Measurements from ENCODE around the gene ALKAL2. TPM values are rescaled to one million over a fixed set of nuclear protein-coding genes. Genes with fewer than 3 reads are reported as not detected.

The ALKAL2 gene
- total and polyA plus RNA-seq, 2 of the 13 experiments (the other 11 are each of a cell fraction or from before 2014, with no cell fraction given): 0.22 to 1.7 TPM

GRCh38 chr2:320561-320960, 32.7 kb upstream of the ALKAL2 start:
- Histone ChIP-seq H3K4me1 (ENCODE audit: insufficient read depth, low read length) (no peaks in the 10 kb centered on the region), H3K27me3 (ENCODE audit: control insufficient read depth in 1 of 2, insufficient read depth in 2 of 2, low read length in 2 of 2) (peaks cover 0 to 29% of the 10 kb centered on the region in 2 experiments; a peak in 3 of 5 replicates), H3K4me3 (replicated peaks in 1 of 3; ENCODE audit: insufficient read depth in 1 of 3, low read depth in 2 of 3, low read length in 3 of 3) (no peak overlapping the region), H3K79me2 (ENCODE audit: insufficient read depth, low read length) (no peaks in the 10 kb centered on the region), H3K36me3 (replicated peaks in 1 of 2; ENCODE audit: control insufficient read depth in 1 of 2, insufficient read depth in 2 of 2, low read length in 2 of 2) (no peaks in the 10 kb centered on the region), H3K4me2 (ENCODE audit: low read depth, low read length) (no peak overlapping the region), H4K20me1 (ENCODE audit: insufficient read depth, low read length) (no peaks in the 10 kb centered on the region), H3K27ac (ENCODE audit: extremely low read length, insufficient read depth, low read length) (no peak overlapping the region), H3K9ac (ENCODE audit: insufficient read depth, low read depth, low read length) (no peak overlapping the region), H3K9me3 (ENCODE audit: low read length) (no peaks in the 10 kb centered on the region), H2AFZ (ENCODE audit: low read length) (no peak overlapping the region)
- no peak for TF ChIP-seq THAP8 (CRISPR knock-in tag; IDR thresholded peaks at IDR 0.05; ENCODE audit: borderline replicate concordance)
- TF ChIP-seq RFXANK (CRISPR knock-in tag; IDR thresholded peaks at IDR 0.05): no peak
- TF ChIP-seq SMAD9 (CRISPR knock-in tag; IDR thresholded peaks at IDR 0.05): no peak
- TF ChIP-seq ARNT (IDR thresholded peaks at IDR 0.05): no peak
- TF ChIP-seq U2AF2 (IDR thresholded peaks at IDR 0.05; ENCODE audit: low read depth, low read length): no peak
- no peak for TF ChIP-seq CAMTA2 (CRISPR knock-in tag; IDR thresholded peaks at IDR 0.05; ENCODE audit: borderline replicate concordance)
- TF ChIP-seq FOXO1 (CRISPR knock-in tag; IDR thresholded peaks at IDR 0.05): no peak
- TF ChIP-seq ZSCAN20 (CRISPR knock-in tag; IDR thresholded peaks at IDR 0.05; ENCODE audit: borderline replicate concordance): no peak
- TF ChIP-seq MYNN (CRISPR knock-in tag; IDR thresholded peaks at IDR 0.05; ENCODE audit: low read depth): no peak
- TF ChIP-seq ZNF260 (CRISPR knock-in tag; IDR thresholded peaks at IDR 0.05; ENCODE audit: borderline replicate concordance, low read depth): no peak
- TF ChIP-seq SIX4 (CRISPR knock-in tag; IDR thresholded peaks at IDR 0.05): no peak
- TF ChIP-seq ASH2L (IDR thresholded peaks at IDR 0.05; ENCODE audit: insufficient read length, low read depth, low read length): no peak
- TF ChIP-seq PATZ1 (CRISPR knock-in tag; IDR thresholded peaks at IDR 0.05): no peak
- no peak for TF ChIP-seq TP53 (CRISPR knock-in tag; conservative IDR thresholded peaks at IDR 0.05)
- TF ChIP-seq DDIT3 (CRISPR knock-in tag; IDR thresholded peaks at IDR 0.05): no peak
- FAIRE-seq (no peak), DNase-seq (ENCODE audit: low spot score) (no peak), ATAC-seq (no peak)
- in situ Hi-C loops (cut with HindIII; ENCODE audit: extremely low pct_ligation_motif_present, low pct_unique_long_range_greater_than_20kb): no loop called here
- 6% methylated on average over 4 of the region's 4 CpGs for WGBS (ENCODE audit: low lambda C conversion rate)
- no TSS peak for BruUV-seq (replicated peaks)
- ChIA-PET POLR2A (no interaction called here), CTCF (ENCODE audit: low intra/inter-chr PET ratio, low total read pairs) (no interaction called here)
- intact Hi-C loops (cut with micrococcal nuclease; ENCODE audit: unreplicated experiment): no loop called here

Data from HepG2 (cell line).